H1 (cell line): ENCODE data around the gene E2F8. TPM values are rescaled to one million over a fixed set of nuclear protein-coding genes. Genes with fewer than 3 reads are reported as not detected.

Experiments used
- CTCF ChIA-PET: fragments of 300-600 bp; sonication (Branson Sonifier 250); formaldehyde crosslinking; loops from one replicate; lab custom pipeline; 2021; ENCODE audit not compliant: partially characterized antibody; lab: Charles Lee
- POLR2A ChIA-PET: fragments of 300-600 bp; sonication (Branson Sonifier 250); formaldehyde crosslinking; loops from one replicate; lab custom pipeline; 2021; ENCODE audit warnings: inconsistent platforms; ENCODE audit not compliant: partially characterized antibody; lab: Charles Lee
- DNase-seq, 2 experiments: peaks; one replicate each; pipeline versions ENCODE4 v3.0.0 to v3.0.0-alpha.2; 2010 to 2022; ENCODE audit warnings: low spot score in 2 of 2, low read depth in 1 of 2, mixed read lengths in 1 of 2
- FAIRE-seq: peaks from 2 replicates; lab custom pipeline; 2011; peaks lifted over from hg19 to GRCh38; lab: Jason Lieb, UNC
- H2AFZ ChIP-seq: 2 replicates; pipeline ENCODE4 v1.8.1; 2012; ENCODE audit warnings: low read length, inconsistent platforms
- H2AK5ac ChIP-seq: 2 replicates; pipeline ENCODE4 v1.6.1; 2013; ENCODE audit warnings: low read depth, low read length
- H2BK120ac ChIP-seq: replicated peaks from 2 replicates; pipeline ENCODE3; 2013; ENCODE audit warnings: low read depth, low read length, inconsistent platforms
- H2BK12ac ChIP-seq: 2 replicates; pipeline ENCODE4 v1.6.1; 2013; ENCODE audit warnings: low read depth, low read length
- H2BK15ac ChIP-seq: 2 replicates; pipeline ENCODE4 v1.6.1; 2013; ENCODE audit warnings: low read length
- H2BK20ac ChIP-seq: 2 replicates; pipeline ENCODE4 v1.6.1; 2013; ENCODE audit warnings: low read length
- H2BK5ac ChIP-seq: 2 replicates; pipeline ENCODE4 v1.6.1; 2013; ENCODE audit warnings: low read depth, low read length
- H3K14ac ChIP-seq: 2 replicates; pipeline ENCODE4 v1.6.1; 2013; ENCODE audit warnings: inconsistent platforms; ENCODE audit not compliant: insufficient read length
- H3K18ac ChIP-seq: 2 replicates; pipeline ENCODE4 v1.6.1; 2013; ENCODE audit warnings: low read length; ENCODE audit errors: extremely low read depth
- H3K23ac ChIP-seq: 2 replicates; pipeline ENCODE4 v1.6.1; 2013; ENCODE audit warnings: inconsistent platforms; ENCODE audit not compliant: insufficient read length
- H3K23me2 ChIP-seq: 2 replicates; pipeline ENCODE4 v1.6.1; 2013; ENCODE audit warnings: low read depth, low read length
- H3K27ac ChIP-seq: 2 replicates; pipeline ENCODE4 v1.6.1; 2011; ENCODE audit warnings: low read depth, low read length, inconsistent platforms
- H3K27me3 ChIP-seq, 4 experiments: replicated peaks in 1 of 4; 1 replicate in 1 of 4; 2 replicates in 3 of 4; pipeline versions ENCODE4 v1.6.1 to v1.8.1; 2011 to 2013; ENCODE audit warnings: low read length in 3 of 4, mild to moderate bottlenecking in 3 of 4, inconsistent platforms in 2 of 4, mixed read lengths in 2 of 4, moderate library complexity in 1 of 4; ENCODE audit not compliant: control insufficient read depth in 3 of 4, insufficient read depth in 3 of 4; ENCODE audit errors: extremely low read depth in 1 of 4
- H3K36me3 ChIP-seq, 4 experiments: 2 replicates each; pipeline versions ENCODE4 v1.6.1 to v1.8.1; 2011 to 2013; ENCODE audit warnings: mild to moderate bottlenecking in 4 of 4, low read length in 3 of 4, moderate library complexity in 2 of 4, control low read depth in 1 of 4, inconsistent platforms in 1 of 4; ENCODE audit not compliant: insufficient read depth in 4 of 4, control insufficient read depth in 2 of 4
- H3K4ac ChIP-seq: replicated peaks from 2 replicates; pipeline ENCODE3; 2013; ENCODE audit warnings: low read length, low read depth, mixed read lengths, inconsistent platforms; ENCODE audit not compliant: insufficient read length
- H3K4me1 ChIP-seq, 4 experiments: replicated peaks in 1 of 4; 1 replicate in 1 of 4; 2 replicates in 3 of 4; pipeline versions ENCODE4 v1.6.1 to v1.8.1; 2011 to 2013; ENCODE audit warnings: low read length in 3 of 4, inconsistent platforms in 2 of 4, mixed read lengths in 1 of 4; ENCODE audit not compliant: insufficient read depth in 4 of 4, control insufficient read depth in 3 of 4
- H3K4me2 ChIP-seq, 2 experiments: 2 replicates each; pipeline versions ENCODE4 v1.6.1 to v1.8.1; 2011 to 2013; ENCODE audit warnings: low read depth in 2 of 2, low read length in 2 of 2, control low read depth in 1 of 2, inconsistent platforms in 1 of 2, mild to moderate bottlenecking in 1 of 2; ENCODE audit not compliant: insufficient read depth in 1 of 2
- H3K4me3 ChIP-seq, 4 experiments: fragments of 200-600, 300-600 bp in 1 of 4; sonication (generic), shearing (Covaris generic), sonication (Bioruptor Twin) in 1 of 4; 2 replicates each; pipeline versions ENCODE4 v1.5.1 to v1.8.1; 2011 to 2016; ENCODE audit warnings: low read length in 4 of 4, low read depth in 3 of 4, control low read depth in 2 of 4, inconsistent platforms in 2 of 4, mild to moderate bottlenecking in 2 of 4, mixed read lengths in 1 of 4, moderate library complexity in 1 of 4; ENCODE audit not compliant: insufficient read depth in 2 of 4; ENCODE audit errors: extremely low read depth in 1 of 4
- H3K56ac ChIP-seq: replicated peaks from 2 replicates; pipeline ENCODE3; 2013; ENCODE audit warnings: low read depth, mild to moderate bottlenecking, mixed read lengths, low read length, inconsistent platforms; ENCODE audit not compliant: insufficient read length
- H3K79me1 ChIP-seq: 2 replicates; pipeline ENCODE4 v1.6.1; 2013; ENCODE audit warnings: low read depth, low read length, control low read depth
- H3K79me2 ChIP-seq, 2 experiments: 2 replicates each; pipeline versions ENCODE4 v1.6.1 to v1.8.1; 2012 to 2013; ENCODE audit warnings: low read length in 2 of 2, mild to moderate bottlenecking in 2 of 2, inconsistent platforms in 1 of 2; ENCODE audit not compliant: insufficient read depth in 2 of 2, control insufficient read depth in 1 of 2
- H3K9ac ChIP-seq, 4 experiments: replicated peaks in 1 of 4; 1 replicate in 1 of 4; 2 replicates in 3 of 4; pipeline versions ENCODE4 v1.6.1 to v1.8.1; 2011 to 2013; ENCODE audit warnings: low read depth in 3 of 4, low read length in 3 of 4, control low read depth in 2 of 4, mild to moderate bottlenecking in 2 of 4, moderate library complexity in 2 of 4, inconsistent platforms in 1 of 4; ENCODE audit errors: extremely low read depth in 1 of 4
- H3K9me3 ChIP-seq, 2 experiments: 2 replicates each; pipeline versions ENCODE4 v1.6.1 to v1.8.1; 2012 to 2013; ENCODE audit warnings: mild to moderate bottlenecking in 2 of 2, moderate library complexity in 2 of 2, control low read depth in 1 of 2, inconsistent platforms in 1 of 2, low read depth in 1 of 2, low read length in 1 of 2, mixed read lengths in 1 of 2; ENCODE audit not compliant: insufficient read depth in 2 of 2
- H4K20me1 ChIP-seq, 2 experiments: replicated peaks in 1 of 2; 2 replicates each; pipeline versions ENCODE3 to v1.8.1; 2011 to 2013; ENCODE audit warnings: inconsistent platforms in 2 of 2, low read length in 2 of 2, mild to moderate bottlenecking in 1 of 2; ENCODE audit not compliant: insufficient read depth in 2 of 2, control insufficient read depth in 1 of 2
- H4K5ac ChIP-seq: 2 replicates; pipeline ENCODE4 v1.6.1; 2013; ENCODE audit warnings: low read length, low read depth, mixed read lengths, inconsistent platforms; ENCODE audit not compliant: insufficient read length
- H4K8ac ChIP-seq: 2 replicates; pipeline ENCODE4 v1.8.0; 2013; ENCODE audit warnings: mild to moderate bottlenecking, moderate library complexity, low read length, inconsistent platforms; ENCODE audit not compliant: insufficient read depth; ENCODE audit errors: extremely low read depth
- H4K91ac ChIP-seq: replicated peaks from 2 replicates; pipeline ENCODE3; 2013; ENCODE audit warnings: low read length, mixed read lengths, inconsistent platforms; ENCODE audit not compliant: insufficient read length
- GABPA ChIP-seq: IDR thresholded peaks from 2 replicates; pipeline ENCODE4 v1.6.1; 2011; ENCODE audit warnings: mild to moderate bottlenecking, low read length, moderate library complexity, borderline replicate concordance; ENCODE audit not compliant: insufficient read depth
- WGBS, 2 experiments: shearing (Covaris generic) in 1 of 2; methylation state at CpG; one replicate each; pipeline versions ENCODE4 v1.1.6 to v1.1.7; 2013 to 2015; ENCODE audit warnings: low lambda C conversion rate in 2 of 2, mixed read lengths in 2 of 2, inconsistent platforms in 1 of 2, low coverage in 1 of 2, missing lambda C conversion rate in 1 of 2; ENCODE audit not compliant: insufficient replicate concordance in 2 of 2, insufficient coverage in 1 of 2, insufficient read length in 1 of 2; ENCODE audit errors: extremely low coverage in 1 of 2, missing lambda C conversion rate in 1 of 2; 5-methylcytosine and 5-hydroxymethylcytosine counted together
- polyA plus RNA-seq, 7 experiments: library from polyadenylated mRNA; depleted of rRNA in 3 of 7; stranded (reverse) in 5 of 7; unstranded in 2 of 7; fragments of >200 nt in 5 of 7; fragments of 200-250 nt in 2 of 7; gene quantifications; 1 replicate in 5 of 7; 2 replicates in 1 of 7; 4 replicates in 1 of 7; pipeline versions ENCODE4 v1.2.1 to v1.2.3, GENCODE V29; 2011 to 2013; ENCODE audit warnings: missing spikeins in 2 of 7, mixed read lengths in 2 of 7
- total RNA-seq: library from RNA; stranded (reverse); fragmentation: NEBNext Ultra II Directional; extraction: Animal tissue kit (Norgen Biotek cat#: 25700); gene quantifications from 2 replicates; pipeline ENCODE4 v1.2.1, GENCODE V29; 2021

E2F8 gene
- total and polyA plus RNA-seq, 2 of the 8 experiments (the other 6 are each of a cell fraction or from before 2014, with no cell fraction given): 5.4 to 11.4 TPM

GRCh38 chr11:19246816-19247215 lies 6.1 kb upstream of the E2F8 start:
- peaks cover 0 to 3% of the 10 kb centered on the region in 2 experiments; a peak in 1 of 4 replicates for H3K9me3 ChIP-seq
- no peak overlapping the region for H3K18ac ChIP-seq
- H2AK5ac ChIP-seq: no peak overlapping the region
- no peak overlapping the region for H3K4me3 ChIP-seq
- H2BK15ac ChIP-seq: no peak overlapping the region
- H4K91ac ChIP-seq: no peak overlapping the region
- H3K27ac ChIP-seq: no peak overlapping the region
- peaks cover 9 to 27% (median 20%) of the 10 kb centered on the region in 4 experiments for H3K27me3 ChIP-seq
- no peak overlapping the region for H3K14ac ChIP-seq
- no peak overlapping the region for H2BK12ac ChIP-seq
- H3K4ac ChIP-seq: no peak overlapping the region
- no peak overlapping the region for H2AFZ ChIP-seq
- WGBS, 2 experiments: 71% methylated on average over 1 of the region's 1 CpG; no CpG with 5 or more reads in 1 of the 2 experiments
- H3K4me1 ChIP-seq: peaks cover 0 to 7% (median 3%) of the 10 kb centered on the region in 4 experiments; a peak in 3 of 7 replicates
- no peak overlapping the region for H3K4me2 ChIP-seq
- FAIRE-seq: no peak
- DNase-seq: no peak
- no peak overlapping the region for H2BK5ac ChIP-seq
- no peaks in the 10 kb centered on the region for H4K20me1 ChIP-seq
- no peaks in the 10 kb centered on the region for H3K79me2 ChIP-seq
- H4K5ac ChIP-seq: no peak overlapping the region
- no peak overlapping the region for H2BK20ac ChIP-seq
- ChIA-PET POLR2A (no interaction called here), CTCF (interaction anchor here (1.7 to 3.4 kb wide), 2 partner anchors 10 to 13 kb away, joined by 8 to 10 read pairs; no protein-coding TSS in a partner anchor)
- H3K79me1 ChIP-seq: no peaks in the 10 kb centered on the region
- peaks cover 9% of the 10 kb centered on the region for H3K23me2 ChIP-seq
- no peak overlapping the region for H2BK120ac ChIP-seq
- no peak overlapping the region for H3K23ac ChIP-seq
- no peak overlapping the region for H3K56ac ChIP-seq
- H3K36me3 ChIP-seq: no peaks in the 10 kb centered on the region
- H4K8ac ChIP-seq: no peak overlapping the region
- H3K9ac ChIP-seq: no peak overlapping the region
- no peak for TF ChIP-seq GABPA
- TF ChIP-seq, all 59 proteins: peak for 0
